ENCODE results near the gene MGST3. TPM values are rescaled to one million over a fixed set of nuclear protein-coding genes. Genes with fewer than 3 reads are reported as not detected.
"Not testable (repeated sequence)": the region's sequence is repeated elsewhere in the genome, so short reads cannot be mapped to it uniquely, and the experiment has no call there.

MGST3 gene
- total RNA-seq, 1 experiment from 2014 or later: 279 TPM

GRCh38 chr1:165629151-165629550 lies 1.9 kb upstream of the MGST3 start:
- no peak for DNase-seq (ENCODE audit: low spot score)

- DNase-seq (ENCODE audit: low spot score): peak; percentile 16
Observed at GRCh38 chr1:165629848-165630628, 996 bp upstream of the MGST3 start.

- peak; percentile 89 for DNase-seq (ENCODE audit: low spot score)
Observed at GRCh38 chr1:165631342-165632151, 513 bp downstream of the MGST3 start.

GRCh38 chr1:165632152-165632469 lies 1.1 kb downstream of the MGST3 start:
- no peak for DNase-seq (ENCODE audit: low spot score)

- no peak for DNase-seq (ENCODE audit: low spot score)
Observed at GRCh38 chr1:165632491-165632890, 1.5 kb downstream of the MGST3 start.

- peak; percentile 26 for DNase-seq (ENCODE audit: low spot score)
Observed at GRCh38 chr1:165633614-165634013, 2.6 kb downstream of the MGST3 start.

GRCh38 chr1:165634154-165634921 lies 3.3 kb downstream of the MGST3 start:
- DNase-seq (ENCODE audit: low spot score): no peak

GRCh38 chr1:165635329-165635728 lies 4.3 kb downstream of the MGST3 start:
- DNase-seq (ENCODE audit: low spot score): no peak

- no peak for DNase-seq (ENCODE audit: low spot score)
Observed at GRCh38 chr1:165635823-165636222, 4.8 kb downstream of the MGST3 start.

- DNase-seq (ENCODE audit: low spot score): no peak
Observed at GRCh38 chr1:165637427-165637826, 6.4 kb downstream of the MGST3 start.

- DNase-seq (ENCODE audit: low spot score): not testable (repeated sequence)
Observed at GRCh38 chr1:165638211-165638610, 7.2 kb downstream of the MGST3 start.

GRCh38 chr1:165639821-165640623 lies 9.0 kb downstream of the MGST3 start:
- DNase-seq (ENCODE audit: low spot score): no peak

- DNase-seq (ENCODE audit: low spot score): no peak
Observed at GRCh38 chr1:165641231-165641987, 10.4 kb downstream of the MGST3 start.

GRCh38 chr1:165644064-165644735 lies 13.2 kb downstream of the MGST3 start:
- DNase-seq (ENCODE audit: low spot score): no peak

- DNase-seq (ENCODE audit: low spot score): peak; percentile 39
Observed at GRCh38 chr1:165645654-165646366, 14.8 kb downstream of the MGST3 start.

- no peak for DNase-seq (ENCODE audit: low spot score)
Observed at GRCh38 chr1:165647517-165647916, 16.5 kb downstream of the MGST3 start.

GRCh38 chr1:165647970-165648369 lies 16.9 kb downstream of the MGST3 start:
- no peak for DNase-seq (ENCODE audit: low spot score)

GRCh38 chr1:165648919-165649572 lies 18.0 kb downstream of the MGST3 start:
- no peak for DNase-seq (ENCODE audit: low spot score)
